Epidermal melanocyte (primary cell): ENCODE measurements around the gene HECTD3.
"Not testable (repeated sequence)": the region's sequence is repeated elsewhere in the genome, so short reads cannot be mapped to it uniquely, and the experiment has no call there.

Experiments used
- DNase-seq: peaks from one replicate; pipeline ENCODE4 v3.0.0; 2011; ENCODE audit warnings: low spot score; ENCODE audit not compliant: insufficient read length

Gene HECTD3

GRCh38 chr1:45014321-45015028, 3.4 kb upstream of the HECTD3 start:
- DNase-seq, result peak; percentile 79

GRCh38 chr1:45013551-45014209, 2.6 kb upstream of the HECTD3 start:
- DNase-seq, result no peak

- DNase-seq, result no peak
These were observed 1.6 kb upstream of the HECTD3 start for GRCh38 chr1:45012639-45013278.

GRCh38 chr1:45011837-45012638, 914 bp upstream of the HECTD3 start, which contains the start of gene UROD:
Gene UROD, plus strand, starts transcription at chr1:45012254. Its CDS starts 12 bp downstream, at chr1:45012266.
- DNase-seq, result peak; percentile 96

- DNase-seq, result no peak
These were observed 919 bp downstream of the HECTD3 start for GRCh38 chr1:45009956-45010854.

GRCh38 chr1:45009296-45009865, 1.7 kb downstream of the HECTD3 start:
- no peak for DNase-seq

GRCh38 chr1:45008516-45008915, 2.6 kb downstream of the HECTD3 start:
- DNase-seq, result no peak

GRCh38 chr1:45008076-45008475, 3.0 kb downstream of the HECTD3 start:
- no peak for DNase-seq

- DNase-seq, result no peak
These were observed 3.8 kb downstream of the HECTD3 start for GRCh38 chr1:45007311-45007710.

GRCh38 chr1:45005761-45006160, 5.4 kb downstream of the HECTD3 start:
- DNase-seq, result no peak

- no peak for DNase-seq
These were observed 6.7 kb downstream of the HECTD3 start for GRCh38 chr1:45004281-45004920.

GRCh38 chr1:45003741-45004140, 7.4 kb downstream of the HECTD3 start:
- no peak for DNase-seq

- DNase-seq, result no peak
These were observed 8.2 kb downstream of the HECTD3 start for GRCh38 chr1:45002650-45003645.

GRCh38 chr1:45001576-45001975, 9.5 kb downstream of the HECTD3 start:
- not testable (repeated sequence) for DNase-seq

- no peak for DNase-seq
These were observed 10.1 kb downstream of the HECTD3 start for GRCh38 chr1:45001011-45001481.

GRCh38 chr1:44999232-44999631, 11.9 kb downstream of the HECTD3 start:
- DNase-seq, result no peak

GRCh38 chr1:44995467-44996238, 15.5 kb downstream of the HECTD3 start:
- no peak for DNase-seq
